Neural progenitor cell (in vitro differentiated cells): ENCODE measurements around the gene TCF7L1. TPM values are rescaled to one million over a fixed set of nuclear protein-coding genes. Genes with fewer than 3 reads are reported as not detected.

Experiments
- DNase-seq: peaks from one replicate; pipeline ENCODE4 v3.0.0-alpha.2; 2016; ENCODE audit warnings: low spot score
- H2AFZ ChIP-seq: fragments of 200-600 bp; sonication (generic); replicated peaks from 2 replicates; pipeline ENCODE4 v1.6.1; 2016; ENCODE audit warnings: antibody characterized with exemption
- H3F3A ChIP-seq: fragments of 200-600 bp; sonication (generic); 2 replicates; pipeline ENCODE4 v1.6.1; 2016; ENCODE audit warnings: antibody characterized with exemption, low read depth
- H3K27ac ChIP-seq: fragments of 200-600 bp; sonication (generic); 2 replicates; pipeline ENCODE4 v1.5.1; 2016; ENCODE audit warnings: mild to moderate bottlenecking
- H3K27me3 ChIP-seq: fragments of 200-600 bp; sonication (generic); 2 replicates; pipeline ENCODE4 v1.6.1; 2016; ENCODE audit warnings: mild to moderate bottlenecking, moderate library complexity
- H3K36me3 ChIP-seq: fragments of 200-600 bp; sonication (generic); 2 replicates; pipeline ENCODE4 v1.5.1; 2016
- H3K4me1 ChIP-seq: fragments of 200-600 bp; sonication (generic); 2 replicates; pipeline ENCODE4 v1.6.1; 2016; ENCODE audit warnings: mixed run types
- H3K4me2 ChIP-seq: fragments of 200-600 bp; sonication (generic); 2 replicates; pipeline ENCODE4 v1.6.1; 2016
- H3K4me3 ChIP-seq: fragments of 200-600 bp; sonication (generic); 2 replicates; pipeline ENCODE4 v1.5.1; 2016
- H3K79me2 ChIP-seq: fragments of 200-600 bp; sonication (generic); 2 replicates; pipeline ENCODE4 v1.6.1; 2016; ENCODE audit warnings: low read depth
- H3K9ac ChIP-seq: fragments of 200-600 bp; sonication (generic); 2 replicates; pipeline ENCODE4 v1.6.1; 2016
- H3K9me3 ChIP-seq: fragments of 200-600 bp; sonication (generic); 2 replicates; pipeline ENCODE4 v1.5.1; 2016; ENCODE audit warnings: low read depth
- H4K20me1 ChIP-seq: fragments of 200-600 bp; sonication (generic); 2 replicates; pipeline ENCODE4 v1.6.1; 2016; ENCODE audit warnings: low read depth
- H3K27ac Mint-ChIP-seq: 3 replicates; pipeline ENCODE4 v1.8.0; 2021; ENCODE audit warnings: mixed read lengths
- H3K27me3 Mint-ChIP-seq: 2 replicates; pipeline ENCODE4 v1.8.0; 2022; ENCODE audit warnings: low read depth, mild to moderate bottlenecking, inconsistent platforms, moderate library complexity, mixed read lengths; ENCODE audit not compliant: insufficient read depth
- H3K36me3 Mint-ChIP-seq: 3 replicates; pipeline ENCODE4 v1.8.0; 2021; ENCODE audit warnings: mixed read lengths
- H3K4me1 Mint-ChIP-seq: 3 replicates; pipeline ENCODE4 v1.8.0; 2021; ENCODE audit warnings: mixed read lengths
- H3K4me3 Mint-ChIP-seq: 3 replicates; pipeline ENCODE4 v1.8.0; 2021; ENCODE audit warnings: mild to moderate bottlenecking, moderate library complexity, mixed read lengths
- H3K9me3 Mint-ChIP-seq: 3 replicates; pipeline ENCODE4 v1.8.0; 2020; ENCODE audit warnings: mixed read lengths
- EZH2 ChIP-seq: fragments of 200-600 bp; sonication (generic); IDR thresholded peaks from 2 replicates; pipeline ENCODE4 v1.6.1; 2017; ENCODE audit warnings: antibody characterized with exemption, mild to moderate bottlenecking, moderate library complexity
- EZH2phosphoT487 ChIP-seq: fragments of 200-600 bp; sonication (generic); IDR thresholded peaks from 2 replicates; pipeline ENCODE4 v1.6.1; 2017; ENCODE audit warnings: antibody characterized with exemption
- total RNA-seq: library from RNA; depleted of rRNA; stranded (reverse); fragments of >200 nt; gene quantifications from 2 replicates; pipeline ENCODE4 v1.2.3, GENCODE V29; 2015; ENCODE audit warnings: low replicate concordance
- TF ChIP-seq, protein P1 (sequence below): fragments of 200-600 bp; sonication (generic); IDR thresholded peaks from 2 replicates; pipeline ENCODE4 v1.5.1; 2017; ENCODE audit warnings: antibody characterized with exemption, mild to moderate bottlenecking

The TCF7L1 gene
- total RNA-seq, 1 donor from 2014 or later, result 1.0 TPM

DNA sequence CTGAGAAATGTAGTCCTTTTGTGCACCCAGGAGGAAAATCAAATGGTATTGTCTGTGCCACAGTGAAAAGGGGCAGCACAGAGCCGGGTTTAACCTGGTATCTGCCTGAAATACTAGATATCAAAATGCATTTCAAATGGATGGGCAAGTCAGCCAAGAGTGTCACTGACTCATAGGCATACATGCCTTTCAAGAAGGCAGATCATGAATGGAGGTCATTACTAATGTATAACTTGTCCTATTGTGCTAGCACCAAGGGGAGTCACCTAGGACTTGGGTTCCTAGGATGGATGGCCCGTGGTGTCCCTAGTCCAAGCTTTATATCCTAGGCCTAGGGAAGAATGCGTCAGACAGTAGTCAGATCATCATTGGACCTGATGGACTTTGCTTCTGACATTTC, 49.9 kb downstream of the TCF7L1 start:
- Histone ChIP-seq H3K36me3 (no peaks in the 10 kb centered on the region), H3K4me1 (peaks cover 32% of the 10 kb centered on the region), H3K4me2 (no peak overlapping the region), H2AFZ (no peak overlapping the region), H3K27me3 (no peaks in the 10 kb centered on the region), H3K27ac (no peak overlapping the region), H3F3A (peaks cover 25% of the 10 kb centered on the region), H4K20me1 (peaks cover 21% of the 10 kb centered on the region), H3K9ac (no peak overlapping the region), H3K4me3 (no peak overlapping the region), H3K79me2 (peaks cover 33% of the 10 kb centered on the region), H3K9me3 (no peaks in the 10 kb centered on the region)
- H3K27ac Mint-ChIP-seq, result no peak overlapping the region
- H3K4me1 Mint-ChIP-seq, result peaks cover 52% of the 10 kb centered on the region
- TF ChIP-seq EZH2phosphoT487, result no peak
- TF ChIP-seq, protein P1, sequence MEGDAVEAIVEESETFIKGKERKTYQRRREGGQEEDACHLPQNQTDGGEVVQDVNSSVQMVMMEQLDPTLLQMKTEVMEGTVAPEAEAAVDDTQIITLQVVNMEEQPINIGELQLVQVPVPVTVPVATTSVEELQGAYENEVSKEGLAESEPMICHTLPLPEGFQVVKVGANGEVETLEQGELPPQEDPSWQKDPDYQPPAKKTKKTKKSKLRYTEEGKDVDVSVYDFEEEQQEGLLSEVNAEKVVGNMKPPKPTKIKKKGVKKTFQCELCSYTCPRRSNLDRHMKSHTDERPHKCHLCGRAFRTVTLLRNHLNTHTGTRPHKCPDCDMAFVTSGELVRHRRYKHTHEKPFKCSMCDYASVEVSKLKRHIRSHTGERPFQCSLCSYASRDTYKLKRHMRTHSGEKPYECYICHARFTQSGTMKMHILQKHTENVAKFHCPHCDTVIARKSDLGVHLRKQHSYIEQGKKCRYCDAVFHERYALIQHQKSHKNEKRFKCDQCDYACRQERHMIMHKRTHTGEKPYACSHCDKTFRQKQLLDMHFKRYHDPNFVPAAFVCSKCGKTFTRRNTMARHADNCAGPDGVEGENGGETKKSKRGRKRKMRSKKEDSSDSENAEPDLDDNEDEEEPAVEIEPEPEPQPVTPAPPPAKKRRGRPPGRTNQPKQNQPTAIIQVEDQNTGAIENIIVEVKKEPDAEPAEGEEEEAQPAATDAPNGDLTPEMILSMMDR, result no peak
- TF ChIP-seq EZH2, result no peak
- peaks cover 16% of the 10 kb centered on the region for H3K36me3 Mint-ChIP-seq
- DNase-seq, result no peak
- H3K4me3 Mint-ChIP-seq, result no peak overlapping the region
- peaks cover 6% of the 10 kb centered on the region for H3K9me3 Mint-ChIP-seq
- peaks cover 7% of the 10 kb centered on the region for H3K27me3 Mint-ChIP-seq

DNA sequence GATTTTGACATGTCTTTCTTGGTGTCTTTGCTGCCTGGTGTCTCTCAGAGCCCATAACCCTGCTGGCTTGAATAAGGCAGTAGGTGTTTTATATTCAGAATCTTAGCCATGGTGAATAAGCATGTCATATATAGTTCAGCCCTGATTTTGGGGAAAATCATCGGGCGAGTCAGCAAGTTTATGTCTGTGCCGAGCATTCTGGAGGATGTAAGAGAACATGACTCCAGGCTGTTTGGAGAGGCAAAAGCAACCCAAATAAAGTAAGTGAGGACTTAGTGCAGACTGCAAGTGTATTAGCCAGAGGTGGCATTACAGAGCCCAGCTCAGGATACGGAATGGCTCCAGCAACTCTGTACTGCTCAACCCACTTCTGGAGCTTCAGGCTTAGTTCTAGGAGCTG, 50.3 kb downstream of the TCF7L1 start:
- peaks cover 49% of the 10 kb centered on the region for H3K4me1 Mint-ChIP-seq
- H3K4me2 ChIP-seq, result no peak overlapping the region
- no peak for DNase-seq
- no peak overlapping the region for H3K4me3 Mint-ChIP-seq
- H3K27me3 Mint-ChIP-seq, result peaks cover 7% of the 10 kb centered on the region
- no peak overlapping the region for H3K9ac ChIP-seq
- peak overlapping the region; percentile 44 for H3K27ac Mint-ChIP-seq
- no peak overlapping the region for H2AFZ ChIP-seq
- H3K4me3 ChIP-seq, result no peak overlapping the region
- peaks cover 33% of the 10 kb centered on the region for H3K79me2 ChIP-seq
- TF ChIP-seq, protein P1, result no peak
- no peak for TF ChIP-seq EZH2phosphoT487
- no peak for TF ChIP-seq EZH2
- H3K9me3 Mint-ChIP-seq, result peaks cover 6% of the 10 kb centered on the region
- H4K20me1 ChIP-seq, result peaks cover 21% of the 10 kb centered on the region
- peaks cover 21% of the 10 kb centered on the region for H3F3A ChIP-seq
- H3K27ac ChIP-seq, result no peak overlapping the region
- no peaks in the 10 kb centered on the region for H3K27me3 ChIP-seq
- no peaks in the 10 kb centered on the region for H3K36me3 ChIP-seq
- peaks cover 16% of the 10 kb centered on the region for H3K36me3 Mint-ChIP-seq
- H3K9me3 ChIP-seq, result no peaks in the 10 kb centered on the region
- H3K4me1 ChIP-seq, result peaks cover 33% of the 10 kb centered on the region

DNA sequence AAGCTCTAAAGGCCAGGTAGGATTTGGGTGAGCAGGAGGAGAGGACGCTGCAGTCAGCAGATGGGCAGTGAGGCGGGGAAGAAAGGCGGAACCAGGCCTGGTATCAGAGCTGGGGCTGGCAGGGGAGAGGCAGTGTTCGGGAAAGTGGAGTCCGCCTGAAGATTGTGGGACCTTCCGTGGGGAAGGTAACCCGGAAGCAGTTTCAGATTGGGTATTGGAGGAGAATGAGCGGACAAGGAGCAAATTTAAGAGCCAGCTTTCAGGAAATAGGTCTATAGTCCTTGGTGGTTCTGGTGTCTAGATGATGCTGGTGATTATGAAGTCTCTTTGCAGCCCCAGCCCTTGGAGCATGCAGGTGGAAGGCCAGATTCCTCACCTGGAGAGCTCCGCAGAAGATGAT, 51.0 kb downstream of the TCF7L1 start:
- Histone ChIP-seq H3K4me2 (no peak overlapping the region), H3K4me3 (no peak overlapping the region), H3K9ac (no peak overlapping the region), H3K4me1 (peaks cover 33% of the 10 kb centered on the region), H3K27ac (no peak overlapping the region), H3K27me3 (no peaks in the 10 kb centered on the region), H3K9me3 (no peaks in the 10 kb centered on the region), H3K36me3 (no peaks in the 10 kb centered on the region), H3K79me2 (peaks cover 36% of the 10 kb centered on the region), H3F3A (peaks cover 19% of the 10 kb centered on the region), H2AFZ (no peak overlapping the region), H4K20me1 (peaks cover 20% of the 10 kb centered on the region)
- H3K4me3 Mint-ChIP-seq, result no peak overlapping the region
- H3K4me1 Mint-ChIP-seq, result peaks cover 49% of the 10 kb centered on the region
- H3K9me3 Mint-ChIP-seq, result peaks cover 6% of the 10 kb centered on the region
- peaks cover 7% of the 10 kb centered on the region for H3K27me3 Mint-ChIP-seq
- no peak overlapping the region for H3K27ac Mint-ChIP-seq
- TF ChIP-seq, protein P1, result no peak
- TF ChIP-seq EZH2phosphoT487 (no peak), EZH2 (no peak)
- peaks cover 16% of the 10 kb centered on the region for H3K36me3 Mint-ChIP-seq
- DNase-seq, result no peak
